Right lobe of liver (tissue), 6 donors: ENCODE measurements around the gene NF1. TPM values are rescaled to one million over a fixed set of nuclear protein-coding genes. Genes with fewer than 3 reads are reported as not detected.
"Not testable (repeated sequence)": the region's sequence is repeated elsewhere in the genome, so short reads cannot be mapped to it uniquely, and the experiment has no call there.

Experiments used
- ATAC-seq, 4 donors: fragments of 200-7000 bp; cut with Tn5 transposase; one replicate each; pipeline ENCODE4 v1.9.1; 2020; ENCODE audit warnings: mild to moderate bottlenecking in 4 of 4, moderate library complexity in 4 of 4
- DNase-seq, 3 donors: peaks; one replicate each; pipeline ENCODE4 v3.0.0-alpha.2; 2020
- H3K27ac ChIP-seq, 3 donors: fragments of 200-600 bp; one replicate each; pipeline ENCODE4 v1.8.0; 2022
- H3K27me3 ChIP-seq, 2 donors: fragments of 200-600 bp; one replicate each; pipeline ENCODE4 v1.8.0; 2022
- H3K36me3 ChIP-seq, 4 donors: fragments of 200-600 bp; sonication (generic) in 1 of 4; one replicate each; pipeline versions ENCODE4 v1.5.1 to v1.8.0; 2017 to 2022; ENCODE audit warnings: control low read depth in 1 of 4
- H3K4me1 ChIP-seq, 4 donors: fragments of 200-600 bp; sonication (generic) in 1 of 4; one replicate each; pipeline versions ENCODE4 v1.5.1 to v1.8.0; 2017 to 2022; ENCODE audit warnings: control low read depth in 1 of 4
- H3K4me3 ChIP-seq, 3 donors: fragments of 200-600 bp; one replicate each; pipeline ENCODE4 v1.8.0; 2022
- H3K9me3 ChIP-seq, 4 donors: fragments of 200-600 bp; sonication (generic) in 1 of 4; one replicate each; pipeline versions ENCODE4 v1.5.1 to v1.8.0; 2017 to 2022; ENCODE audit warnings: control low read depth in 1 of 4
- POLR2A ChIP-seq: fragments of 450-650 bp; IDR thresholded peaks from one replicate; pipeline ENCODE4 v1.6.1; 2017; ENCODE audit warnings: antibody characterized with exemption, mild to moderate bottlenecking
- WGBS: methylation state at CpG from one replicate; pipeline ENCODE4 v1.1.6; 2018; ENCODE audit warnings: low coverage, low lambda C conversion rate; ENCODE audit not compliant: insufficient coverage; ENCODE audit errors: missing lambda C conversion rate; 5-methylcytosine and 5-hydroxymethylcytosine counted together
- intact Hi-C, 2 donors: fragments of 100-400 bp; cut with DNase I; formaldehyde crosslinking; loops; one replicate each; pipeline versions ENCODE4 v1.11.2 to v1.14.1; 2022
- total RNA-seq, 6 experiments: library from RNA; depleted of rRNA in 2 of 6; stranded (reverse); fragments of >200 nt in 2 of 6; fragmentation: NEBNext Ultra II Directional in 3 of 6; extraction: Animal tissue kit (Norgen Biotek cat#: 25700) in 3 of 6; gene quantifications; one replicate each; pipeline versions ENCODE4 v1.1.0 to v1.2.4, GENCODE V29; 2016 to 2023
- TF ChIP-seq, protein P1 (sequence below), 4 donors: fragments of 200-600 bp in 3 of 4; fragments of 450-650 bp in 1 of 4; IDR thresholded peaks; one replicate each; pipeline versions ENCODE4 v1.5.1 to v1.8.0; 2016 to 2022; ENCODE audit warnings: antibody characterized with exemption in 4 of 4, mild to moderate bottlenecking in 2 of 4
- donor health status: DM: no; HTN: yes; CAD: no.
- donor health status: DM: no; HTN: no; CAD: no.
- donor health status: DM: no; HTN: no; CAD: no.
- donor health status: DM: no; HTN: yes; CAD: no.
- donor health status: DM: no; HTN: yes; CAD: no.

The NF1 gene
- total RNA-seq, 6 experiments from 2014 or later: 26.6 to 35.3 (median 30.0) TPM

DNA sequence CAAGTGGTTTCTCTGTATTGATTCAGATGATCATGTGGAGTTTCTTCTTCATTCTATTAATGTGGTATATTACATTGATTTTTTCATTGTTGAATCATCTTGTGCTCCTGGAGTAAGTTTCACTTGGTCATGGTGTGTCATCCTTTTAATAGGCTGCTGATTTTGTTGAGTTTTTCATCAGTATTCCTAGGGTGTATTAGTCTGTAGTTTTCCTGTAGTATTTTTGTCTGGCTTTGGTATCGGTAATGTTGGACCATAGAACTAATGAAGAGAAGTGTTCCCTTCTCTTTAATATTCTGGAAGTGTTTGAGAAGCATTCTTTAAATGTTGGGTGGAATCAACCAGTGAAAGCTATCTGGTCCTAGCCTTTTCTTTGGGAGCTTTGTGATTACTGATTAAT lies 103.2 kb downstream of the NF1 start:
- Histone ChIP-seq H3K27ac (no peak overlapping the region), H3K27me3 (no peaks in the 10 kb centered on the region), H3K4me1 (no peaks in the 10 kb centered on the region), H3K9me3 (no peaks in the 10 kb centered on the region), H3K36me3 (no peaks in the 10 kb centered on the region), H3K4me3 (no peak overlapping the region)
- 100% methylated on average over 1 of the region's 1 CpG for WGBS
- ATAC-seq (no peak), DNase-seq (no peak)
- intact Hi-C loops: no loop called here
- TF ChIP-seq, protein P1, sequence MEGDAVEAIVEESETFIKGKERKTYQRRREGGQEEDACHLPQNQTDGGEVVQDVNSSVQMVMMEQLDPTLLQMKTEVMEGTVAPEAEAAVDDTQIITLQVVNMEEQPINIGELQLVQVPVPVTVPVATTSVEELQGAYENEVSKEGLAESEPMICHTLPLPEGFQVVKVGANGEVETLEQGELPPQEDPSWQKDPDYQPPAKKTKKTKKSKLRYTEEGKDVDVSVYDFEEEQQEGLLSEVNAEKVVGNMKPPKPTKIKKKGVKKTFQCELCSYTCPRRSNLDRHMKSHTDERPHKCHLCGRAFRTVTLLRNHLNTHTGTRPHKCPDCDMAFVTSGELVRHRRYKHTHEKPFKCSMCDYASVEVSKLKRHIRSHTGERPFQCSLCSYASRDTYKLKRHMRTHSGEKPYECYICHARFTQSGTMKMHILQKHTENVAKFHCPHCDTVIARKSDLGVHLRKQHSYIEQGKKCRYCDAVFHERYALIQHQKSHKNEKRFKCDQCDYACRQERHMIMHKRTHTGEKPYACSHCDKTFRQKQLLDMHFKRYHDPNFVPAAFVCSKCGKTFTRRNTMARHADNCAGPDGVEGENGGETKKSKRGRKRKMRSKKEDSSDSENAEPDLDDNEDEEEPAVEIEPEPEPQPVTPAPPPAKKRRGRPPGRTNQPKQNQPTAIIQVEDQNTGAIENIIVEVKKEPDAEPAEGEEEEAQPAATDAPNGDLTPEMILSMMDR (IDR thresholded peaks at IDR 0.05): no peak
- no peak for TF ChIP-seq POLR2A

DNA sequence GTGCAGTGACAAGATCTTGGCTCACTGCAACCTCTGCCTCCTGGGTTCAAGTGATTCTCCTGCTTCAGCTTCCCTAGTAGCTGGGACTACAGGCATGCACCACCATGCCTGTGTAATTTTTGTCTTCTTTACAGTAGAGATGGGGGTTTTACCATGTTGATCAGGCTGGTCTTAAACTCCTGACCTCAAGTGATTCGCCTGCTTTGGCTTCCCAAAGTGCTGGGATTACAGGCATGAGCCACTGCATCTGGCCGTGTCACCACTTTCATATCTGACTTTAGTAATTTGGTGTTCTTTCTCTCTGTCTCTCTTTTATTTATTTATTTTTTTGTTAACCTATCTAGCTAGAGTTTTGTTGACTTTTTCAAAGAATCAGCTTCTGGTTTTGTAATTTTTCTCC lies 103.9 kb downstream of the NF1 start:
- intact Hi-C loops, H3K27me3 ChIP-seq, H3K9me3 ChIP-seq, DNase-seq, ATAC-seq, H3K4me1 ChIP-seq, H3K36me3 ChIP-seq, H3K27ac ChIP-seq, H3K4me3 ChIP-seq: not testable (repeated sequence)
- WGBS: 73% methylated on average over 2 of the region's 2 CpGs

DNA sequence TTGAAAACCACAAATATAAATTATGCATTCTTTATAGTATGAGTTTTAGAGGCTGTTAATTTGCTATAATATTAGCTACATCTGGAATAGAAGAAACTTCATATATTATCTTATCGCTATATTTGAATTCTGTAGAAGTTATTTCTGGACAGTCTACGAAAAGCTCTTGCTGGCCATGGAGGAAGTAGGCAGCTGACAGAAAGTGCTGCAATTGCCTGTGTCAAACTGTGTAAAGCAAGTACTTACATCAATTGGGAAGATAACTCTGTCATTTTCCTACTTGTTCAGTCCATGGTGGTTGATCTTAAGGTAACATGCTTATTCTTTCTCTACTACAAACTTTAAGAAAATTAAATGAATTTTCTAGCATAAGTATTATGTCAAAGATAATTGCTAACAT lies 105.5 kb downstream of the NF1 start:
- H3K4me3 ChIP-seq: no peak overlapping the region
- 81% methylated on average over 2 of the region's 2 CpGs for WGBS
- no peaks in the 10 kb centered on the region for H3K4me1 ChIP-seq
- no peak for ATAC-seq
- no peaks in the 10 kb centered on the region for H3K36me3 ChIP-seq
- H3K27ac ChIP-seq: no peak overlapping the region
- intact Hi-C loops: no loop called here
- H3K9me3 ChIP-seq: no peaks in the 10 kb centered on the region
- no peaks in the 10 kb centered on the region for H3K27me3 ChIP-seq
- TF ChIP-seq POLR2A: no peak
- TF ChIP-seq, protein P1 (IDR thresholded peaks at IDR 0.05): no peak
- DNase-seq: no peak

DNA sequence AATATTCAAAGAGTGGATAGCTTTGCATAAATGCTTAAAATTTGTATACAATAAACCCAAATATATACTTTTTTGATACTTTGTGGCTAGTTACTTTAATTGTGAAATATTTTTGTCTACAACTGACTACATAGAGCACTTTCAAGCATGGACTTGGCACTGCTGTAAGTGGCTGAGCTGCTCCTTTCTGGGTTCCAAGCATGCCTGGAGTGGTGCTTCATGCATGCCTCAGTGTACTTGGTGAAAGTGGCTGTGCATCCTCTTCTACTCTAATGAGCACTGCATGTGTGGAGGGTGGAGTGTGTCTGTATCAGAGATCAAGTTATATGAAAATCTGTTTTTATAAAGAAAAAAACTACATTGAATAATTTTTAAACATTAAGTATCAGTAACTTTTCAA lies 108.2 kb downstream of the NF1 start:
- TF ChIP-seq, protein P1 (IDR thresholded peaks at IDR 0.05): no peak
- no peak for TF ChIP-seq POLR2A

DNA sequence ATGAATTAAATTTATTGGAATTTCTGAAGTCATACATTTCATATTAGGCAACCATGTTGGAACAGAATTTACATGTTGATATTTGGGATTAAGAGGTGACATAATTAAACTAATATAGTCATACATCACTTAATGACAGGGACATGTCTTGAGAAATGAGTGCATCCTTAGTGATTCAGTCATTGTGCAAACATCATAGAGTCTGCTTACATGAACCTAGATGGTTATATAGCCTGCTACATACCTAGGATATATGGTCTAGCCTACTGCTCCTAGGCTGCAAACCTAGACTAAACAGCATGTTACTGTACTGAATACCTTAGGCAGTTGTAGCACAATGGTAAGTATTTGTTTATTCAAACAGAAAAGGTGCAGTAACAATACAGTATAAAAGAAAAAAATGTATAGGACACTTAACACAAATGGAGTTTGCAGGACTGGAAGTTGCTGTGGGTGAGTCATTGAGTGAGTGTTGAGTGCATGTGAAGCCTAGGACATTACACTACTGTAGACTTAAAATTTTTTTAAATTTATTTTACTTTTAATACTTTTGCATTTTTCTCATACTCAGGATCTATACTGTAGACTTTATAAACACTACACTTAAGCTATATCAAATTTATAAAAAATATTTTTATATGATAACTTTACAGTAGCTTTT lies 116.7 kb downstream of the NF1 start:
- Histone ChIP-seq H3K27me3 (no peaks in the 10 kb centered on the region), H3K27ac (no peak overlapping the region), H3K4me3 (no peak overlapping the region), H3K9me3 (no peaks in the 10 kb centered on the region), H3K36me3 (peaks cover 0 to 8% (median 0%) of the 10 kb centered on the region in 4 donors), H3K4me1 (no peaks in the 10 kb centered on the region)
- no peak for ATAC-seq
- TF ChIP-seq POLR2A: no peak
- TF ChIP-seq, protein P1 (IDR thresholded peaks at IDR 0.05): no peak
- no peak for DNase-seq
- intact Hi-C loops: loop anchor here (10.0 kb wide), 1 partner anchor 197 kb away; no protein-coding TSS in a partner anchor

More for the DNA sequence above, 108.2 kb downstream of the NF1 start:
- Histone ChIP-seq H3K4me3 (no peak overlapping the region), H3K36me3 (peaks cover 0 to 4% (median 0%) of the 10 kb centered on the region in 4 donors), H3K27ac (no peak overlapping the region), H3K27me3 (no peaks in the 10 kb centered on the region), H3K9me3 (no peaks in the 10 kb centered on the region), H3K4me1 (no peaks in the 10 kb centered on the region)
- intact Hi-C loops: no loop called here
- DNase-seq (no peak), ATAC-seq (no peak)
